ENCODE data around the gene PDE9A. TPM values are rescaled to one million over a fixed set of nuclear protein-coding genes. Genes with fewer than 3 reads are reported as not detected.
A peak's percentile ranks its signal among the peaks of the same experiment; 100 is the strongest.

Gene PDE9A
- total and polyA plus RNA-seq, 8 donors: 5.1 to 24.2 (median 21.9) TPM

DNA sequence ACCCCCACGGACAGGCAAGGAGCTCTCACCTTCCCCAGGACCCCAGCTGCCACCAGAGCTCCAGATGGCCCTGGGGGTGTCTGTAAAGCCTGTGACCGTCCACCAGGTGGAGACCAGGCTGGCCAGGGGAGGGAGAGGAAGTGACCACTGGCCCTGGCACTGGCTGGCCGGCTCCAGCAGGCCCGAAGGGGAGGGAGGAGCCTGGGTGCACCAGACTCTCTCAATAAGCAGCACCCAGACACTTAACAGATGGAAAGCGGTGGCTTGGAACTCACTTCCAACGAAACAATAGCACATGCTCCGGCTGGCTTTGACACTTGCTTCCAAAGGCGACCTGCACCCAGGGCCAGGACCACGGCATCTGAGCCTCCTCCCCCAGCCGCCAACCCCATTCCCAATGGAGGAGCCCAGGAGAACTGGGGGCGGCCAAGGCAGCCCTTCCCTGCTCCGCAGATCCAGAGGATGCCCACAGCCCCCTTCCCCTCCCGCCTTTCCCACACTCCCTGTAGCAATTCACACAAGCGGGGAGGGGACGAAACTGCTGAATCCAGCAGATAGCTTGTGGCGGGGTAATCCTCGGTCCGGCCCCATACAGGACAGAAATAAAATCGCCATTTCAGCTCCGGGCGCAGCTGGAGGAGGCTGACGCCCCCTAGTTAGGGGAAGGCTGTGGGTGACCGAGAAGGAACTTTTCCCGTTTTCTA is 742 bp upstream of the PDE9A start:
- peak; percentile 91 for ATAC-seq
- DNase-seq: peak in 3 of 4 donors; percentile 63 to 82 (median 78)
- H3K27ac ChIP-seq: peak overlapping the region; percentile 28 to 33
- H3K27me3 ChIP-seq: peaks cover 0 to 50% of the 10 kb centered on the region in 2 donors
- peak overlapping the region; percentile 29 to 52 for H3K4me3 ChIP-seq
- no peaks in the 10 kb centered on the region for H3K9me3 ChIP-seq
- no peaks in the 10 kb centered on the region for H3K36me3 ChIP-seq
- peaks cover 13 to 26% of the 10 kb centered on the region in 2 donors for H3K4me1 ChIP-seq
- intact Hi-C loops (cut with DNase I): no loop called here
- TF ChIP-seq, protein P1, sequence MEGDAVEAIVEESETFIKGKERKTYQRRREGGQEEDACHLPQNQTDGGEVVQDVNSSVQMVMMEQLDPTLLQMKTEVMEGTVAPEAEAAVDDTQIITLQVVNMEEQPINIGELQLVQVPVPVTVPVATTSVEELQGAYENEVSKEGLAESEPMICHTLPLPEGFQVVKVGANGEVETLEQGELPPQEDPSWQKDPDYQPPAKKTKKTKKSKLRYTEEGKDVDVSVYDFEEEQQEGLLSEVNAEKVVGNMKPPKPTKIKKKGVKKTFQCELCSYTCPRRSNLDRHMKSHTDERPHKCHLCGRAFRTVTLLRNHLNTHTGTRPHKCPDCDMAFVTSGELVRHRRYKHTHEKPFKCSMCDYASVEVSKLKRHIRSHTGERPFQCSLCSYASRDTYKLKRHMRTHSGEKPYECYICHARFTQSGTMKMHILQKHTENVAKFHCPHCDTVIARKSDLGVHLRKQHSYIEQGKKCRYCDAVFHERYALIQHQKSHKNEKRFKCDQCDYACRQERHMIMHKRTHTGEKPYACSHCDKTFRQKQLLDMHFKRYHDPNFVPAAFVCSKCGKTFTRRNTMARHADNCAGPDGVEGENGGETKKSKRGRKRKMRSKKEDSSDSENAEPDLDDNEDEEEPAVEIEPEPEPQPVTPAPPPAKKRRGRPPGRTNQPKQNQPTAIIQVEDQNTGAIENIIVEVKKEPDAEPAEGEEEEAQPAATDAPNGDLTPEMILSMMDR (IDR thresholded peaks at IDR 0.05): peak; percentile 16 to 49

DNA sequence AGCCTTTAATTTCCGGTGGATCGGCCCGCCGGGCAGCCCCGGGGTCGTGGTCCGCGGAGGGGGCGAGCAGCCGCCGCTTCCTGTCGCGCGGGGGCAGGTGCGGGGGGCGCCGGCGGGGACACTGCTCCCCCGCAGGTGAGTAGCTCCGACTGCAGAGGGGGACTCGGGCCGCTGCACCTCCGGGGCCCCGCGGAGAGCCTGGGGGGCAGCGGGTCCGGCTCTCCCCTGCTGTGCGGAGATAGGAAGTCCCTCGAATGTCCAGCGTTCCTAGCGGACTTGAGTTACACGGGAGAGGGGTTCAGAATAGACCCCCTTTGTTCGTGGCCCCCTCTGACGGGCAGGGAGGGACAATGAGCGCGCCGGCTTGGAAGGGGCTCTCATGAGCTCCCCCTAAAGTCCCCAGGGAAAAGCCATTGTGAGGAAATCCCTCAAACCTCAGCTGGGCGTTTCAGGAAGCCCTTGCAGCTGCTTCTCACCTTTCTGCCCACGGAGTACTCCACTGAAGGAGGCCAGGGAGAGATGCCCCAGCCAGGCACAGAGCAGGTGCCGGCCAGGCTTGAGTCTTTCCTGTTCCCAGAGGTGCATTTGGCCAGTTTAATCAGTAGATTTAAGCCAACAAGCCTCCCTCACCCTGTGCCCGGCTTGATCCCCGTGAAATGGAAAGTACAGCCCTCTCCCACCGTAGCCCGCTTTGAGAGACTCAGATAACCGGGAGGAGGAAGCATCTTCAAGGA is 925 bp downstream of the PDE9A start:
- intact Hi-C loops (cut with DNase I): no loop called here
- ATAC-seq: peak; percentile 55

DNA sequence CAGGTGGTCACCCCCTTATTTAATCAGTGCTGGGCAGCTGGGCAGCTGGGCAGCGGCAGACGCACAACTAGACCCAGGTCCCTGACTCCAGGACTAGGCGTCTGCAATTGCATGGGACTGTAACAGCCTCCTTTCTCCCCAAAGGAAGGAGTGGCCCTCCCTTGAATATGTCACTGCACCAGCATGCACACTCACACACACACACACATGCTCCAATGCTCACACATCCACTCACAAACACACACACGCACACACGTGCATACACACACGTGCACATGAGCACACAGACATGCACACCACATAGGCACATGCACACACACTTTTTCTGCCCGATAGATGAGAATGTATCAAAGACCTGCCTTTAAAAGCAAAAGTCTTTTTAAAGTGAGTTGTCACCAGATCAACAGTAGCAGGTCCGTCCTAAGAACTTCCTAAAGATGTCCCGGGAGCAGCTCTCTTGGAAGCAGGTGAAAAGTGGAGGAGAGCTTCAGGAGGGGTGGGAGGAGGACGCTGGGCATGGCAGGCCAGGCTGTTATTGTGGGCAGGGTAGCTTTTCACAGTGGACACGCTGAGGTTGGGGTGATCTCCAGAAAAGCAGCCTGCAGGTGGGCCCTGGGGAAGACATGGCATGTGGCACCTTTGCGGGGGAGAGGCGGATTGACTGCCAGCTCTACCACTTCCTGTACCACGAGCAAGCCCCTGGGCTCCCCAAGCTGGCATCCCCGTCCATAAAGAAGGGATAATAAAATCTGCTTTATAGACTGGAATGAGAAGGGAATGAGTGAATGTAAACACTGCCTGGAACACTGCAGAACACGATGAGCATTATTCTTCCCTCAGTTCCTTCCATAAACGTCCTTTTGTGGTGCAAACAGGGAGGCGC is 1.7 kb downstream of the PDE9A start:
- Histone ChIP-seq H3K4me1 (peaks cover 13 to 26% of the 10 kb centered on the region in 2 donors), H3K27me3 (peaks cover 0 to 50% of the 10 kb centered on the region in 2 donors), H3K36me3 (no peaks in the 10 kb centered on the region), H3K4me3 (no peak overlapping the region), H3K9me3 (no peaks in the 10 kb centered on the region), H3K27ac (no peak overlapping the region)
- TF ChIP-seq, protein P1 (IDR thresholded peaks at IDR 0.05): no peak
- ATAC-seq (no peak), DNase-seq (peak in 1 of 4 donors; percentile 32)
- intact Hi-C loops (cut with DNase I): no loop called here

More for the DNA sequence above, 925 bp downstream of the PDE9A start:
- peak in 2 of 4 donors; percentile 67 to 72 for DNase-seq
- Histone ChIP-seq H3K36me3 (no peaks in the 10 kb centered on the region), H3K4me3 (peak overlapping the region; percentile 52 to 60), H3K27me3 (peaks cover 0 to 50% of the 10 kb centered on the region in 2 donors), H3K4me1 (peaks cover 13 to 26% of the 10 kb centered on the region in 2 donors), H3K27ac (no peak overlapping the region), H3K9me3 (no peaks in the 10 kb centered on the region)
- TF ChIP-seq, protein P1 (IDR thresholded peaks at IDR 0.05): no peak

GRCh38 chr21:42655796-42656770 is 2.7 kb downstream of the PDE9A start:
- intact Hi-C loops (cut with DNase I): no loop called here
- ATAC-seq: no peak
- Histone ChIP-seq H3K9me3 (no peaks in the 10 kb centered on the region), H3K4me1 (peaks cover 13 to 26% of the 10 kb centered on the region in 2 donors), H3K27ac (no peak overlapping the region), H3K36me3 (no peaks in the 10 kb centered on the region), H3K4me3 (no peak overlapping the region), H3K27me3 (peaks cover 0 to 50% of the 10 kb centered on the region in 2 donors)
- peak in 1 of 4 donors; percentile 57 for DNase-seq
- TF ChIP-seq, protein P1 (IDR thresholded peaks at IDR 0.05): no peak

All from left lung (tissue), 10 donors.